ENCODE measurements around the gene LRRK2. TPM values are rescaled to one million over a fixed set of nuclear protein-coding genes. Genes with fewer than 3 reads are reported as not detected.

The LRRK2 gene
- total RNA-seq, 1 donor from 2014 or later: 14.3 TPM

GRCh38 chr12:40194846-40195245, 30.0 kb upstream of the LRRK2 start:
- H3K27me3 ChIP-seq: no peaks in the 10 kb centered on the region
- no peaks in the 10 kb centered on the region for H3K4me1 ChIP-seq
- no peaks in the 10 kb centered on the region for H3K36me3 ChIP-seq
- intact Hi-C loops (cut with DNase I): no loop called here
- no peak overlapping the region for H3K27ac ChIP-seq
- no peak for DNase-seq (ENCODE audit: low spot score in 2 of 2)
- TF ChIP-seq, protein P1, sequence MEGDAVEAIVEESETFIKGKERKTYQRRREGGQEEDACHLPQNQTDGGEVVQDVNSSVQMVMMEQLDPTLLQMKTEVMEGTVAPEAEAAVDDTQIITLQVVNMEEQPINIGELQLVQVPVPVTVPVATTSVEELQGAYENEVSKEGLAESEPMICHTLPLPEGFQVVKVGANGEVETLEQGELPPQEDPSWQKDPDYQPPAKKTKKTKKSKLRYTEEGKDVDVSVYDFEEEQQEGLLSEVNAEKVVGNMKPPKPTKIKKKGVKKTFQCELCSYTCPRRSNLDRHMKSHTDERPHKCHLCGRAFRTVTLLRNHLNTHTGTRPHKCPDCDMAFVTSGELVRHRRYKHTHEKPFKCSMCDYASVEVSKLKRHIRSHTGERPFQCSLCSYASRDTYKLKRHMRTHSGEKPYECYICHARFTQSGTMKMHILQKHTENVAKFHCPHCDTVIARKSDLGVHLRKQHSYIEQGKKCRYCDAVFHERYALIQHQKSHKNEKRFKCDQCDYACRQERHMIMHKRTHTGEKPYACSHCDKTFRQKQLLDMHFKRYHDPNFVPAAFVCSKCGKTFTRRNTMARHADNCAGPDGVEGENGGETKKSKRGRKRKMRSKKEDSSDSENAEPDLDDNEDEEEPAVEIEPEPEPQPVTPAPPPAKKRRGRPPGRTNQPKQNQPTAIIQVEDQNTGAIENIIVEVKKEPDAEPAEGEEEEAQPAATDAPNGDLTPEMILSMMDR (IDR thresholded peaks at IDR 0.05): no peak
- no peaks in the 10 kb centered on the region for H3K9me3 ChIP-seq
- H3K4me3 ChIP-seq: no peak overlapping the region

GRCh38 chr12:40197590-40197989, 27.2 kb upstream of the LRRK2 start:
- no peak for DNase-seq (ENCODE audit: low spot score in 2 of 2)
- H3K9me3 ChIP-seq: no peaks in the 10 kb centered on the region
- H3K36me3 ChIP-seq: no peaks in the 10 kb centered on the region
- TF ChIP-seq, protein P1 (IDR thresholded peaks at IDR 0.05): no peak
- H3K27ac ChIP-seq: no peak overlapping the region
- no peaks in the 10 kb centered on the region for H3K4me1 ChIP-seq
- H3K27me3 ChIP-seq: no peaks in the 10 kb centered on the region
- intact Hi-C loops (cut with DNase I): no loop called here
- H3K4me3 ChIP-seq: no peak overlapping the region

GRCh38 chr12:40198601-40199000, 26.2 kb upstream of the LRRK2 start:
- H3K27me3 ChIP-seq: no peaks in the 10 kb centered on the region
- H3K9me3 ChIP-seq: no peaks in the 10 kb centered on the region
- H3K36me3 ChIP-seq: no peaks in the 10 kb centered on the region
- no peaks in the 10 kb centered on the region for H3K4me1 ChIP-seq
- no peak overlapping the region for H3K4me3 ChIP-seq
- intact Hi-C loops (cut with DNase I): no loop called here
- no peak overlapping the region for H3K27ac ChIP-seq
- TF ChIP-seq, protein P1 (IDR thresholded peaks at IDR 0.05): no peak
- DNase-seq (ENCODE audit: low spot score in 2 of 2): no peak

DNA sequence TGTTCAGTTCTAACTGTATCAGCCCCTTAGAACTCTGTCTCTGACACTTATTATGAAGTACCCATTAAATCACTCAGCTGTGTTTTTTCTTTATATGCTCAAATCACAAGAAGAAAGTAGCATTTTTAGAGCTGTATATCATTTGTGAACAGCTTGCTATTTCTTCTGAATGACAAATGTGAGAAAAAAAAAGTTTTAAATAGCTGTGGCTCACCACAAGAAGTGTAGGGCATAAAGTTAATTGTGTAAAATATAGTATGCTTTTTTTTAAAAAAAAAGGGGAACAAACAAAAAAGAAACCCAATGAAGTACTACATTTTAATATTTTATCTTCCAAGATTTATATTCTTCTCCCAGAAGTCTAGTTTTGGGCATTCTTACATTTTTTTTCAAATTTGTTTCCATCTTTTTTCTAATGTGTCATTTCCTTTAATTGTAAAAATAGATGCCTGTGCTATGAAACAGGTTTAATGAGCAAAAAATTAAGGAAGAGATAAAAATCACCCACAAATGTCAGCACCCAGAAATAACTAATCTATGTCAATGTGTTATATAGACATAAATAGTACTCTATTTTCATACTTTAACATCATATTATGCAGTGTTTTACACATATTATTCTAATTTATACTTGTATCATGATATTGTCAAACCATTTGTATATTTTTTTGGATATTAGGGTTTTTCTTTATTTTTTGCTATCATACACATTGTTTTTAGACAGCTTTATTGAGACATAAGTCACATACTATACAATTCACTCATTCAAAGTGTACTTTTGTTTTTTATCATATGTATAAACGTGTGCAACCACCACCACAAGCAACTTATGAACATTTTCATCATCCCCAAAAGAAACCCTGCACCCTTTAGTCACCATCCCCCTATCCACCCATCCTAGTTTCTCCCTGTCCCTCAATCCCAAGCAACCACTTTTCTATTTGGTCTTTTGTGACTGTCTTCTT, 22.4 kb upstream of the LRRK2 start:
- no peaks in the 10 kb centered on the region for H3K36me3 ChIP-seq

DNA sequence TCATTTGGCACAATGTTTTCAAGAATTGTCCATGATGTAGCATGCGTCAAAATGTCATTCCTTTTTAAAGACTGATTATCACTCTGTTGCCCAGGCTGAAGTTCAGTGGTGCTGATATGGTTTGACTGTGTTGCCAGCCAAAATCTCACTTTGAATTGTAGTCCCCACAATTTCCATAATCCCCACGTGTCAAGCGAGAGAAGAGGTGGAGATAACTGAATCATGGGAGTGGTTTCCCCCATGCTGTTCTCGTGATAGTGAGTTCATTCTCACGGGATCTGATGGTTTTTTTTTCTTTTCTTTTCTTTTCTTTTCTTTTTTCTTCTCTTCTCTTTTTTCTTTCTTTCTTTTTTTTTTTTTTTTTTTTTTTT, 21.8 kb upstream of the LRRK2 start:
- Histone ChIP-seq H3K9me3 (no peaks in the 10 kb centered on the region), H3K4me3 (no peak overlapping the region), H3K27ac (no peak overlapping the region), H3K4me1 (no peaks in the 10 kb centered on the region), H3K27me3 (no peaks in the 10 kb centered on the region), H3K36me3 (no peaks in the 10 kb centered on the region)
- TF ChIP-seq, protein P1 (IDR thresholded peaks at IDR 0.05): no peak
- intact Hi-C loops (cut with DNase I): no loop called here
- no peak for DNase-seq (ENCODE audit: low spot score in 2 of 2)

More for the DNA sequence above, 22.4 kb upstream of the LRRK2 start:
- TF ChIP-seq, protein P1 (IDR thresholded peaks at IDR 0.05): no peak
- Histone ChIP-seq H3K4me3 (no peak overlapping the region), H3K27ac (no peak overlapping the region), H3K9me3 (no peaks in the 10 kb centered on the region), H3K4me1 (no peaks in the 10 kb centered on the region), H3K27me3 (no peaks in the 10 kb centered on the region)
- intact Hi-C loops (cut with DNase I): no loop called here
- no peak for DNase-seq (ENCODE audit: low spot score in 2 of 2)
